Karpas-422 (cell line): Measurements from ENCODE around the gene PTPN4. TPM values are rescaled to one million over a fixed set of nuclear protein-coding genes. Genes with fewer than 3 reads are reported as not detected.

Source experiments
- DNase-seq: peaks from one replicate; pipeline ENCODE4 v3.0.0-alpha.2; 2015
- H2AFZ ChIP-seq: fragments of 200-600 bp; sonication (generic); 2 replicates; pipeline ENCODE4 v1.6.1; 2014; ENCODE audit warnings: antibody characterized with exemption, low read length, mixed read lengths
- H3K27ac ChIP-seq: fragments of 200-600 bp; sonication (generic); 2 replicates; pipeline ENCODE4 v1.5.1; 2014; ENCODE audit warnings: mild to moderate bottlenecking, low read length, moderate library complexity
- H3K27me3 ChIP-seq: fragments of 200-600 bp; sonication (generic); 2 replicates; pipeline ENCODE4 v1.6.1; 2014; ENCODE audit warnings: low read length, mixed read lengths
- H3K36me3 ChIP-seq: fragments of 200-600 bp; sonication (generic); 2 replicates; pipeline ENCODE4 v1.6.1; 2014; ENCODE audit warnings: low read length, mixed read lengths; ENCODE audit not compliant: insufficient read depth
- H3K4me1 ChIP-seq: fragments of 200-600 bp; sonication (generic); 2 replicates; pipeline ENCODE4 v1.6.1; 2014; ENCODE audit warnings: mild to moderate bottlenecking, low read length, mixed read lengths
- H3K4me2 ChIP-seq: fragments of 200-600 bp; sonication (generic); 2 replicates; pipeline ENCODE4 v1.6.1; 2014; ENCODE audit warnings: low read length, low read depth, mild to moderate bottlenecking; ENCODE audit not compliant: poor library complexity, severe bottlenecking
- H3K4me3 ChIP-seq: fragments of 200-600 bp; sonication (generic); 2 replicates; pipeline ENCODE4 v1.5.1; 2014; ENCODE audit warnings: mild to moderate bottlenecking, antibody characterized with exemption, low read length, mixed read lengths
- H3K79me2 ChIP-seq: fragments of 200-600 bp; sonication (generic); 2 replicates; pipeline ENCODE4 v1.6.1; 2014; ENCODE audit warnings: mild to moderate bottlenecking, low read length, mixed read lengths
- H3K9ac ChIP-seq: fragments of 200-600 bp; sonication (generic); 2 replicates; pipeline ENCODE4 v1.6.0; 2014; ENCODE audit warnings: low read length
- H3K9me2 ChIP-seq: fragments of 200-600 bp; sonication (generic), shearing (Covaris generic); replicated peaks from 2 replicates; pipeline ENCODE4 v1.6.0; 2014; ENCODE audit warnings: mild to moderate bottlenecking, low read length, moderate library complexity; ENCODE audit not compliant: insufficient read depth
- H3K9me3 ChIP-seq: fragments of 300-700, 200-600 bp; sonication (generic); 2 replicates; pipeline ENCODE4 v1.6.1; 2014; ENCODE audit warnings: low read length, mixed read lengths
- H4K20me1 ChIP-seq: fragments of 200-600 bp; sonication (generic); 2 replicates; pipeline ENCODE4 v1.6.1; 2014; ENCODE audit warnings: mild to moderate bottlenecking, antibody characterized with exemption, low read length, low read depth; ENCODE audit not compliant: insufficient read depth
- total RNA-seq: library from RNA; depleted of rRNA; stranded (reverse); fragments of >200 nt; shearing (Covaris generic); gene quantifications from 2 replicates; pipeline ENCODE4 v1.2.3, GENCODE V29; 2014; ENCODE audit warnings: low replicate concordance

PTPN4 gene
- total RNA-seq, 1 experiment from 2014 or later, result 56.7 TPM

- Histone ChIP-seq H3K4me1 (no peaks in the 10 kb centered on the region), H2AFZ (no peak overlapping the region), H3K36me3 (no peaks in the 10 kb centered on the region), H3K9me2 (no peaks in the 10 kb centered on the region), H4K20me1 (peaks cover 10% of the 10 kb centered on the region; the same call in 1 of the 2 replicates), H3K4me2 (no peak overlapping the region), H3K9ac (no peak overlapping the region), H3K79me2 (peaks cover 34% of the 10 kb centered on the region), H3K27ac (no peak overlapping the region), H3K4me3 (no peak overlapping the region), H3K27me3 (no peaks in the 10 kb centered on the region), H3K9me3 (no peaks in the 10 kb centered on the region)
- DNase-seq, result no peak
Observed at GRCh38 chr2:119775102-119775501, 15.4 kb downstream of the PTPN4 start.

DNA sequence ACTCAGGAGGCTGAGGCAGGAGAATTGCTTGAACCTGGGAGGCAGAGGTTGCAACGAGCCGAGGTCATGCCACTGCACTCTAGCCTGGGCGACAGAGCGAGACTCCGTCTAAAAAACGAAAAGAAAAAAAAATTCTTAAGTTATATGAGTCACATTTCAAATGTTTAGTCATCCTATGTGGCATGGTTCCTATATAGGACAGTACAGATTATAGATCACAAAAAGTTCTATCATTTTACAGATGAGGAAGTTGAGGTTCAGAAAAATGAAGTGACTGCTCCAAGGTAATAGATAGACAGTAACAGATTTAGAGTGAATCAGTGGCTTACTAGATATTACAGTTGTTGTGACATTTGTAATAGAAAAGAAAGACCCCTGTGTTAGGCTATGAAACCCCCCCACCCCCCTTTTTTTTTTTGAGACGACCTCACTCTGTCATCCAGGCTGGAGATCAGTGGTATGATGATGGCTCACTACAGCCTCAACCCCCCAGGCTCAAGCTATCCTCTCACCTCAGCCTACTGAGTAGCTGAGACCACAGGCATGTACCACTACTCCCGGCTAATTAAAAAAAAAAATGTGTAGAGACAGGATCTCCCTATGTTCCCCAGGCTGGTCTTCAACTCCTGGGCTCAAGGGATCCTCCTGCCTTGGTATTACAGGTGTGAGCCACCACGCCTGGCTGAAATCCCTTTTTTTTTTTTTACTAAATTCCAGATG is 22.7 kb downstream of the PTPN4 start:
- no peaks in the 10 kb centered on the region for H3K36me3 ChIP-seq
- no peak overlapping the region for H3K4me3 ChIP-seq
- H3K9ac ChIP-seq, result no peak overlapping the region
- no peaks in the 10 kb centered on the region for H3K9me3 ChIP-seq
- no peaks in the 10 kb centered on the region for H3K4me1 ChIP-seq
- H3K27me3 ChIP-seq, result no peaks in the 10 kb centered on the region
- 0 out of 2 replicates have a peak, but pooled peaks cover 8% of the 10 kb centered on the region for H4K20me1 ChIP-seq
- DNase-seq, result no peak
- no peaks in the 10 kb centered on the region for H3K9me2 ChIP-seq
- H3K27ac ChIP-seq, result no peak overlapping the region
- H3K4me2 ChIP-seq, result no peak overlapping the region
- H2AFZ ChIP-seq, result no peak overlapping the region
- peaks cover 48% of the 10 kb centered on the region for H3K79me2 ChIP-seq

- H2AFZ ChIP-seq, result no peak overlapping the region
- H3K9me2 ChIP-seq, result no peaks in the 10 kb centered on the region
- H3K79me2 ChIP-seq, result peaks cover 65% of the 10 kb centered on the region
- no peaks in the 10 kb centered on the region for H3K4me1 ChIP-seq
- no peak overlapping the region for H3K27ac ChIP-seq
- H3K9ac ChIP-seq, result no peak overlapping the region
- H3K4me3 ChIP-seq, result no peak overlapping the region
- no peak for DNase-seq
- H3K27me3 ChIP-seq, result no peaks in the 10 kb centered on the region
- H3K36me3 ChIP-seq, result no peaks in the 10 kb centered on the region
- H3K4me2 ChIP-seq, result no peak overlapping the region
- 0 out of 2 replicates have a peak, but pooled peaks cover 8% of the 10 kb centered on the region for H4K20me1 ChIP-seq
- H3K9me3 ChIP-seq, result peaks cover 8% of the 10 kb centered on the region; the same call in 1 of the 2 replicates
Observed at GRCh38 chr2:119784876-119785275, 25.2 kb downstream of the PTPN4 start.

DNA sequence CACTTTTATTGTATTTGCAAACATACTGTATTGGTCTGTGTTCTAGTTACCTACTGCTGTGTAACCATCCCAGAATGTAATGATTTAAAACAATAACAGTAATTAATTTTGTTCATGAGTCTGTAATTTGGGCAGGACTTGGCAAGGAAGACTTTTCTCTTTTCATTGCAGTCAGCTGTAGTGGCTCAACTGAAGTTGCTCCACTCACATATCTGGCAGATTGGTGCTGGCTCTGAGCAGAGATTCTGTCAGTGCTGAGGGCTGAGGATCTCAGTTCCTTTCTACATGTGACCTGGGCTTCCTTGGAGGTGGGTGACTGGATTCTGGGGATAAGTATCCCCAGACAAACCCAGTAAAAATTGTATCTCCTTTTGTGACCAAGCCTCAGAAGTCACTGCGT is 26.6 kb downstream of the PTPN4 start:
- Histone ChIP-seq H3K4me3 (no peak overlapping the region), H3K9me3 (peaks cover 15% of the 10 kb centered on the region), H3K27ac (no peak overlapping the region), H3K36me3 (peaks cover 3% of the 10 kb centered on the region; the same call in 1 of the 2 replicates), H3K27me3 (no peaks in the 10 kb centered on the region), H4K20me1 (0 out of 2 replicates have a peak, but pooled peaks cover 8% of the 10 kb centered on the region), H3K9me2 (no peaks in the 10 kb centered on the region), H3K4me1 (no peaks in the 10 kb centered on the region), H3K4me2 (no peak overlapping the region), H2AFZ (no peak overlapping the region), H3K9ac (no peak overlapping the region), H3K79me2 (peaks cover 64% of the 10 kb centered on the region)
- no peak for DNase-seq

DNA sequence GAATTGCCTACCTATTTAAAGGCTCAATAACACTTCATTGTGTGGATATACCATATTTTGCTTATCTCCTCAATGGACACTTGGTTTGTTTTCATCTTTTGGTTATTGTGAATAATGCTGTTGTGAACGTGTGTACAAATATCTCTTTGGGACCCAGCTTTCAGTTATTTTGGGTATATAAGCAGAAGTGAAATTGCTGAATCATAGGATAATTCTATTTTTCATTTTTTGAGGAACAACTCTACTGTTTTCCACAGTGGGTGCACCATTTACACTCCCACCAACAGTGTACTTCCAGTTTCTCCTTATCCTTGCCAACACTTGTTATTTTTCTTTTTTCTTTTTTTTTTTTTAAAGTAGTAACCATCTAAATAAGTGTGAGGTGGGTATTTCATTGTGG is 29.0 kb downstream of the PTPN4 start:
- Histone ChIP-seq H3K4me1 (no peaks in the 10 kb centered on the region), H2AFZ (no peak overlapping the region), H3K9me3 (peaks cover 15% of the 10 kb centered on the region), H3K79me2 (peaks cover 58% of the 10 kb centered on the region), H3K27ac (no peak overlapping the region), H3K9ac (no peak overlapping the region), H3K27me3 (no peaks in the 10 kb centered on the region), H3K4me3 (no peak overlapping the region), H4K20me1 (0 out of 2 replicates have a peak, but pooled peaks cover 6% of the 10 kb centered on the region), H3K4me2 (no peak overlapping the region), H3K9me2 (no peaks in the 10 kb centered on the region), H3K36me3 (peaks cover 3% of the 10 kb centered on the region; the same call in 1 of the 2 replicates)
- no peak for DNase-seq

DNA sequence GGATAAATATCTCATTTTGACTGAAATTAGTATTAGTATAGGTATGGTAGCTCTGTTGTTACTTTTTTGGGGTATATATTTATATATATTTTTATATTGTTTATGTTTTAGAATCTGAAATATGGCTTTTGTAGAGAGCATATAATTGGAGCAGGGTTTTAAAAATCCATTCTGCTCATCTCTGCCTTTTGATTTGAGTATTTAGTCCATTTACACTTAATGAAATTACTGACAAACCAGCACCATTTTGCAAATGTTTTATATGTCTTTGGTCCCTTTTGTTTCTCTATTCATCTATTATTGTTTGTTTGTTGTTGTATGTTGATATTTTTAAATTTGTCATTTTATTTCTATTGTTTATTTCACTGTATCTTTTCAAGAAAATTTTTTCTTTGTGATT is 30.7 kb downstream of the PTPN4 start:
- Histone ChIP-seq H3K9me2 (no peaks in the 10 kb centered on the region), H3K4me2 (no peak overlapping the region), H3K9me3 (peaks cover 15% of the 10 kb centered on the region), H3K27me3 (no peaks in the 10 kb centered on the region), H3K27ac (no peak overlapping the region), H3K4me3 (no peak overlapping the region), H3K36me3 (peaks cover 3% of the 10 kb centered on the region; the same call in 1 of the 2 replicates), H4K20me1 (0 out of 2 replicates have a peak, but pooled peaks cover 3% of the 10 kb centered on the region), H3K4me1 (no peaks in the 10 kb centered on the region), H3K9ac (no peak overlapping the region), H2AFZ (no peak overlapping the region), H3K79me2 (peaks cover 54% of the 10 kb centered on the region)
- DNase-seq, result no peak

- Histone ChIP-seq H3K4me3 (no peak overlapping the region), H4K20me1 (0 out of 2 replicates have a peak, but pooled peaks cover 10% of the 10 kb centered on the region), H2AFZ (no peak overlapping the region), H3K36me3 (peaks cover 3% of the 10 kb centered on the region; the same call in 1 of the 2 replicates), H3K9ac (no peak overlapping the region), H3K4me2 (no peak overlapping the region), H3K79me2 (peaks cover 45% of the 10 kb centered on the region), H3K27me3 (no peaks in the 10 kb centered on the region), H3K27ac (no peak overlapping the region), H3K9me2 (no peaks in the 10 kb centered on the region), H3K9me3 (peaks cover 15% of the 10 kb centered on the region), H3K4me1 (no peaks in the 10 kb centered on the region)
- no peak for DNase-seq
Observed at GRCh38 chr2:119792907-119793312, 33.2 kb downstream of the PTPN4 start.

DNA sequence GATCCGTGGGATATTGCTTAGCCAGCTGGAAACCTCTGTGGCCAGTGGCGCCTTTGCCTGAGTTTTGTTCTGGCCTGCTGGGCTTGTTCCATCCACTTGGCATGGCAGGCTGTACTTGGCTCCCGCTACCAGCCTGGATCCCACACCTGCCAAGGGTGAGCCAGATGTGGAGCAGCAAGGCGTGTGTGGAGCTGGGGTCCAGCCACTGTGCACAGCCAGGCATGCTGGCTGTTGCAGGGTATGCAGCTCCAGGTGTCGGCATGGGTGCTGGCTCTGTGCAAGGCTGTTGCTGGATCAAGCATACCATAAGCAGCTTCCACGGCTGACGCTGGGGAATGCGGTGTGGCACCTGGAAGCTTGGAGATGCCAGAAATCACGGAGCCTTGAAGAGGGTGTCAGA is 34.5 kb downstream of the PTPN4 start:
- H2AFZ ChIP-seq, result no peak overlapping the region
- H3K79me2 ChIP-seq, result peaks cover 42% of the 10 kb centered on the region
- H3K4me1 ChIP-seq, result no peaks in the 10 kb centered on the region
- peaks cover 3% of the 10 kb centered on the region; the same call in 1 of the 2 replicates for H3K36me3 ChIP-seq
- H3K9me3 ChIP-seq, result peaks cover 13% of the 10 kb centered on the region
- H3K9ac ChIP-seq, result no peak overlapping the region
- no peak for DNase-seq
- 0 out of 2 replicates have a peak, but pooled peaks cover 10% of the 10 kb centered on the region for H4K20me1 ChIP-seq
- H3K27me3 ChIP-seq, result no peaks in the 10 kb centered on the region
- H3K9me2 ChIP-seq, result no peaks in the 10 kb centered on the region
- H3K27ac ChIP-seq, result no peak overlapping the region
- H3K4me3 ChIP-seq, result no peak overlapping the region
- H3K4me2 ChIP-seq, result no peak overlapping the region
